NCI-H2196 treated with DMSO at 0.1 percent for 48 hours (cell line): ENCODE measurements around the gene HOGA1.
"Not testable (repeated sequence)": the region's sequence is repeated elsewhere in the genome, so short reads cannot be mapped to it uniquely, and the experiment has no call there.

Source experiments
- DNase-seq: peaks from one replicate; lab custom pipeline; 2025; ENCODE audit not compliant: unreplicated experiment; lab: John Stamatoyannopoulos, UW

HOGA1 gene

DNA sequence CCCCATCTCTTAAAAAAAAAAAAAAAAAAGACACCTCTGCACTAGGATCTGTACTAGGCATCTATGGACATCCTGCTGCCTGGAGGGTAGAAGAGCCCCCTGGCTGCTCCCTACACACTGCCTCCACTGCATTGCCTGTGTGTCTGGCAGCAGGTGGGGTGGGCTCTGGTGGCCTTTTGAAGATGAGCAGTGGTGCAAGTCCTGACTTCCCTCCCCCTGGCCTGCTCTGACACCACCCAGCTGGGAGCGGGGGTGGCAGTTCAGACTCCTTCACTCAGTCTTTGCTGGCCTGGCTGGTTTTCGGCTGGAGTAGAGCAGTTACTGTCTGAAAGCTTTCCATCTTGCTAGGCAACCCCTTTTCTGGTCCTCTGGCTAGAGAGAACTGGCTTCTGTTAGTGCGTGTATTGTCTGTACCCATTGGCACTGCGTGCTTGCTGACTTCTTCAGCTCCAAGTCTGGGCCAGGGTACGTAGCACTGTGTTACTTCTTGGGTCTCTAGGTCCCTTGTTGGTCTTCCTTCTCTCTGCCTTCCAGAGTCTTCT, 23.0 kb downstream of the HOGA1 start:
- no peak for DNase-seq

DNA sequence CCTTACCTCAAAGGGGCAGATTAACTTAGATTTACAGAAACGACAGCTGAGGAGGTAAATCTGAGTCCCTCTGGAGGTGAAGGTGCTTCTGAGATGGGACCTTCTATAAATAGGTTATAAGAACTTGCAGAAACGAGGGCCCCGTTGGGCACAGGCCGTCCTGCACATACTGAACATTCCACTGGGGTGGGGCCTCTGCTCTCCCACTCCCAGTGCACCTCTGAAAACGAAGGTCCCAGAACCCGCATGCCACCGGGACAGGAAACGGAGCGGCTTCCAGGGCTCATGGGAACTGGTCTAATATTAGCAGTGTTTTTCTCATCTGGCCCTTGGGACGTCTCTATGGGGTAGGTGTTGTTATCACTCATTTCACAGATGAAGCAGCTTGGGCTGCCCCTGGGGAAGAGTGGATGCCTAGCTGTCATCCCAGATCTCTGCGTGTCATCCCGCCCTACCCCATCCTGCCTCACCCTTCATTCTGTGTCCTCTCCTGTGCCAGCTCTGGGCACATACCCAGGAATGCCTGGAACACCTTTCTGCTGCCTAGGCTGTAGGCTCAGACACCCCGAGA, 24.9 kb downstream of the HOGA1 start:
- DNase-seq = no peak

DNA sequence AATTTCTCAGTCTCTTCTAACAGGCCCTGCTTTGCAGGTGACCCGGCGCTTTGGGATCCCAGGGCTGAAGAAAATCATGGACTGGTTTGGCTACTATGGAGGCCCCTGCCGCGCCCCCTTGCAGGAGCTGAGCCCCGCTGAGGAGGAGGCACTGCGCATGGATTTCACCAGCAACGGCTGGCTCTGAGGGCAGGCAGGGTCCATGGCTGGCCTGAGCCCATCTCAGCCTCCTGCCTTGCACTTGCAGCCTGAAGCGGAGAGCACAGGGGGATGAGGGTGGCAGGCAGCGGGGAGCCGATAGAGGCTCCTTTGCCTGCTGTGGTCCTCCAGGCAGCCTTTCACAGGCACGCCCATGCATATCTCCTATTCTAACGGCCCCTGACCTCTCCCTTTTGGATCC, 27.3 kb downstream of the HOGA1 start:
- no peak for DNase-seq

DNA sequence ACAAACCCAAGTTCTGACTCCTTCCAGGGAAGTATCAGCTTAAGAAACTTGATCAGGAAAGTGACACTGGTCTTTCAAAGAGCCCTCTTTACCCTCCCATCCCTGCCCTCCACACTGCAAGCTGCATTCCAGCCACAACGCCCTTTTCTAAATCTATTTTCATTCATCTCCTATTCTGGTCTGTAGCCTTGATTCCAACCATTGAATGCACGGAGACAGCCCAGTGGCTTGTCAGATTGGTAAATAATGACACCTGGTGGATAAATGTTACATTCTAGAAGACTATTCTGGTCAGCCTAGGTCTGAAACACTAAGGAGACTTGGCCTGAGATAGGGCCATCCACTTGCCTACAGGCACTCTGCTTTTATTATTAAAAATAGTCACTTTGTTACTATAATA, 28.2 kb downstream of the HOGA1 start:
- no peak for DNase-seq

DNA sequence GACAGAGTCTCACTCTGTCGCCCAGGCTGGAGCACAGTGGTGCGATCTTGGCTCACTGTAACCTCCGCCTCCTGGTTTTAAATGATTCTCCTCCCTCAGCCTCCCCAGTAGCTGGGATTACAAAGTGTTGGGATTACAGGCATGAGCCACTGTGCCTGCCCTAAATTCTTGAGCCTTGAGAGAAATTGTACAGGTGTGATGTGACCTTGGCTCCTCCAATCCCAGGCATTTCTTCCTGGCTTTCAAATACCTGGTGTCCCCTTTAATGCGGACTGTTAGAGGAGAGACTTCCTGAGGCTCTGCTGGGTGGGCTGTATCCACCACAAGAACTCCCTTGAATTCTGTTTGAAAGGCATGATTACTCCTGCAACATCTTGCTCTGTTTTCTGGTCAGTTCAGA, 34.1 kb downstream of the HOGA1 start:
- DNase-seq = no peak

DNA sequence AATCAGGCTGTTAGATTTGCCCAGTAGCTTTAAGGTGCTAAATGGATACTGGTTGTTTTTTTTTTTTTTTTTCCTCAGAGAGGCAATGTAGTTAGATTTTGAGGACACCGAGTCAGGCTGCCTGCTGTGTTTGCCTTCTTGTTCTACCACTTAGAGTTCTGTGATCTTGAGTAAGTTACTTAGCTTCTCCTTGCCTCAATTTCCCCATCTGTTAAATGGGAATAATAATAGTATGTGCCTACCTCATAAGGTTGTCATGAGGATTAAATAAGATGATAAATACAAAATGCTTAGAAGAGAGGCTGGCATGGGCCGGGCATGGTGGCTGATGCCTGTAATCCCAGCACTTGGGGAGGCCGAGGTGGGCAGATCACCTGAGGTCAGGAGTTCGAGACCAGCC, 34.5 kb downstream of the HOGA1 start:
- no peak for DNase-seq

DNA sequence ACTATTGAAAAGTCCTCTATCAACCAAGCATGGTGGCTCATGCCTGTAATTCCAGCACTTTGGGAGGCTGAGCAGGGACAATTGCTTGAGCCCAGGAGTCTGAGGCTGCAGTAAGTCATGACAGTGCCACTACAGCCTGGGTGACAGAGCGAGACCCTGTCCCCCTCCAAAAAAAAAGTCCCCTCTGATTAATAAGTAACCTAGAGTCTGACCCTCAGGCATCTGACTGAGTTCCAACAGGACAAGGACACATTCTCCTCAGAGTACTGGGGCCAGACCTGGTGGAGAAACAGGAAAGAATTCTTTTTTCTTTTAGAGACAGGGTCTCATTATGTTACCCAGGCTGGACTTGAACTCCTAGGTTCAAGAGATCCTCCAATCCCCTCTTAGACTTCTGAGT, 39.1 kb downstream of the HOGA1 start:
- DNase-seq = no peak

DNA sequence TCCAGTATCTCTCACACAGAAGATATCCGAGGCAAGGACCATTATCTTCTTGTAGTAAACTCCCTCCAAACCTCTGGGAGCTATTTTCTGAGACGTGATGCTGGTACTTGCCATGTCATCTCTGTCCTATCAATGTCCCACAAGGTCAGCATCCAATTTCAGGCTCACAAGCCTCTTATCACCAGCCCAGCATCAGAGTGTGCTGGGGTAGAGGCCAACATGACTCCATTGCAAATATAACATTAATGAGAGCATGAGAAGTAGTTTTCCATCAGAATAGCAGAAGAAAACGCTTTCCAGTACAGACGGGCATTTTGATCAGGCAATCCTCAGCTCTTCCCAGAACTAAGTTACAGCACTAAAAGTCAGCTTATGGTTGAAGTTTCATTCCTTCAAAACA, 43.5 kb downstream of the HOGA1 start:
- no peak for DNase-seq

DNA sequence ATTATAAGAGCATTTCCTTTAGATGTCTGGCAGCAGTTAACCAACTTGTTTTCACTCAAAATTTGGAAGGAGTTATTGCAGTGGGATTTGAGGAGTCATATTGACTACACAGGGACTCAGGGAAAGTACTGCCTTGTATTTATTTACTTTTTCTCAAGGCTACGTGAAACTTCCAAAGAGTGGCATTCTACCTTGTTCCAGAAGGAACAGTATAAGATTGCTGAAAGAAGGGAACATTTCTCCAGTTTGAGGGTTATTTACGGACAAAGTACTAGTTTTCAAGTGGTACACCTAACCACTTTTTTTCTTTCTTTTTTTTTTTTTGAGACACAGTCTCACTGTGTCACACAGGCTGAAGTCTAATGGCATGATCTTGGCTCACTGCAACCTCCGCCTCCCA, 44.0 kb downstream of the HOGA1 start:
- DNase-seq = no peak

DNA sequence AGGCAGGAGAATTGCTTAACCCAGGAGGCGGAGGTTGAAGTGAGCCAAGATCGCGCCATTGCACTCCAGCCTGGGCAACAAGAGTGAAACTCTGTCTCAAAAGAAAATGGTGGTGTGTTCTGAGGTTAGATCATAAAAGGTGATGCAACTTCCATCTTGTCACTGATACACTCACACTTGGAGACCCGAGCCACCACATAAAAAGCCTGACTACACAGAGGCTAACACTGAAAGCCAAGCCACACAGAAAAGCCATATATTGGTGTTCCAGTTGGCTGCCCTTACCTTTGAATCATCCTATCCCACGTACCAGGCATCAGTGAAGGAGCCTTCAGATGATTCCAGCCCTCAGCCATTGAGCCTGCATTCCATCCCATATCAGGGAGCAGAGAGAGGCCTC, 45.1 kb downstream of the HOGA1 start:
- no peak for DNase-seq

DNA sequence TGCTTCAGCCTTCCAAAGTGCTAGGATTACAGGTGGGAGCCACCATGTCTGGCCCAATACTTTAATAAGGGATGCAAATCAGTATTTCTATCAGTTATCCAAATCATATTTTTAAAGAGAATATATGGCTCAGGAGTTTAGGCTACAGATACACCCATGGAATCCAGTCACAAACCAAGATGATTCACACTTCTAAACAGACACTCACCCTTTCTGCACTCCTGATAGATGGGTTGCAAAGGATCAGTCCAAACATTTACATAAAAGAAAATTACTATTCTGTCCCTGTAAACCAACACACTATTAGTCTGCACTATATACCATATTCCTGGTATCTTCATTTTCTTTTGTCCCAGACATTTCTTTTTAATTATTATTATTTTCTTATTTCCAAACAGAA, 46.9 kb downstream of the HOGA1 start:
- DNase-seq = no peak

DNA sequence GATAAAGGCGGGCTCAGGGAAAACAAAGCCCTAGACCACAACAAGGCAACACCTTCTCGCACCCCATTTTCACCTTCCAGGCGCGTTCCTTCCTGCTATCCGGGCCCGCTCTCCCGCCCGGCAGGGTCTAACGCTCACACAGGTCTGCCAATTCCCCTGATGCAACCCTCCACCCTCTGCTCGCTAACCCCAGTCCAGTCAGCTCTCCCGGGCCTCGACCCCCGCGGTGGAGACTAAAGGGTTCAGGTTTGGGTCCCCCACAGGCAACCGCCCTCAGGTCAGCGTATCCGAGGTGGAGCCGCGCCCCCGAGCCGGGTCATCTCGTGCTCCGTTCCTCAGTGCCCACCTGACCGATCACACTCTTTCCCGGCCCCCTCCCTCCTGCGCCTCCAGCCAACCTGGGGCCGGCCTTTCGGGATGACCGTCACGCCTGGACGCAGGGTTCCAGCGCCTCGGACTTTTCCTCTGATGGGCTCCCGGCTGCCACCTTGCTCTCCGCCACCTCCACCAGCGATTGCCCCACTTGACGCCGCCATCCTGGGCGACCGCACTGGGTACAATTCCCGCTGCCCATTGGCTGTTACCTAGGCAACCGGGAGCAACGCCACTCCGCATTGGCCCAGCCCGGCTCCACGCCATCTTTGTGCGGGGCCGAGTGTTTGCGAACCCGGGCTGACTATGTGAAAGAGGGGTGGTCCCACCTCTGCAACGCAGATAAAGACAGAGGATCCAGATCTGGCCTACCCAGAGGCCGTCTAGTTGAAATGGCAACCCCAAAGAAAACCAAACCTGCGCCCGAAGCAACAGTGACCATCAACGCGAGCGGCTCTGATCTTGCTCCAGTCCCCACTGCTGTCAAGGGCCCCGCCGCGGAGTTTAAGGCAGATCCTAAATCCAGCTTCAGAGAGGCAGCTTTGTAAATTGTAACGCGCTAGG, 49.0 kb downstream of the HOGA1 start, which contains the start of gene MORN4:
MORN4 (minus strand) TSS at position 552 of the 936 bp plus-strand sequence. CDS start 13,847 bp downstream, outside the sequence.
- DNase-seq = peak; percentile 72

DNA sequence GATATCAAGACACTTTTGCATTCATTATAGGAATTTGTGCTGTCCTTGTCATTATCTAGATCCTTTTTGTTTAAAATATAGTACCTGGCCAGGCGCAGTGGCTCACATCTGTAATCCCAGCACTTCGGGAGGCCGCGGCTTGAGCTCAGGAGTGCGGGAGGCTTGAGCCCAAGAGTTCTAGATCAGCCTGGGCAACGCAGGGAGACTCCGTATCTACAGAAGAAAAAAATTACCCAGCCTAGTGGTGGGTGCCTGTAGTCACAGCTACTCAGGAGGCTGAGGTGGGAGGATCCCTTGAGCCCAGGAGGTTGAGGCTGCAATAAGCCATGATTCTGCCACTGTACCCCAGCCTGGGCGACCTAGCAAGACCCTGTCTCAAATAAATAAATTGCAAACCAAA, 49.7 kb downstream of the HOGA1 start:
- DNase-seq = no peak

DNA sequence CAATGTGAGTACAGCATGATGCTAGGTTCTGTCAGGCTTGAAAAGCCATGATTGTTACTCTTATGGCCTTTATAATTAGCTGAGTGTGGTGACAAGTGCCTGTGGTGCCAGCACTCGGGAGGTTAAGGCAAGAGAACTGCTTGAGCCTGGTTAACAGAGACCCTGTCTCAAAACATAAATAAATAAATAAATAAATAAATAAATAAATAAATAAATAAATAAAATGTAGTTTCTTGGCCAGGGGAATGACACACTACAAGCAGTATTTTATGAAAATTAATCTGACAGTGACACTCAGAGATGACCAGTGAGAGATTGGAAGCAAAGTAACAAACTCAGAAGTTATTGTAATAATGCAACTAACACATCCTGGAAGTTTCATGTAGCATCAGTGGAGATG, 51.4 kb downstream of the HOGA1 start:
- no peak for DNase-seq

DNA sequence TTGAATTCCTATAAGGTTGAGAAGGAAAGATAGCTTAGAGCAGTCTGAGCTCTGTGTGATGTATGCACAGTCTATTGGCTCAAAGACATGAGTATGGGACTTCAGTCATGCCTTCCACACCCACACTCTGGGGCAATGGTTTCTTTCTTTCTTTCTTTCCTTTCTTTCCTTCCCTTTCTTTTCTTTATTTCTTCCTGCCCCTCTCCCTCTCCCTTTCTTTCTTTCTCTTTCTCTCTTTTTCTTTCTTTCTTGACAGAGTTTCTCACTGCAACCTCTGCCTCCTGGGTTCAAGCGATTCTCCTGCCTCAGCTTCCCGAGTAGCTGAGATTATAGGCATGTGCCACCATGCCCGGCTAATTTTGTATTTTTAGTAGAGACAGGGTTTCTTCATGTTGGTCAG, 54.9 kb downstream of the HOGA1 start:
- DNase-seq = not testable (repeated sequence)

DNA sequence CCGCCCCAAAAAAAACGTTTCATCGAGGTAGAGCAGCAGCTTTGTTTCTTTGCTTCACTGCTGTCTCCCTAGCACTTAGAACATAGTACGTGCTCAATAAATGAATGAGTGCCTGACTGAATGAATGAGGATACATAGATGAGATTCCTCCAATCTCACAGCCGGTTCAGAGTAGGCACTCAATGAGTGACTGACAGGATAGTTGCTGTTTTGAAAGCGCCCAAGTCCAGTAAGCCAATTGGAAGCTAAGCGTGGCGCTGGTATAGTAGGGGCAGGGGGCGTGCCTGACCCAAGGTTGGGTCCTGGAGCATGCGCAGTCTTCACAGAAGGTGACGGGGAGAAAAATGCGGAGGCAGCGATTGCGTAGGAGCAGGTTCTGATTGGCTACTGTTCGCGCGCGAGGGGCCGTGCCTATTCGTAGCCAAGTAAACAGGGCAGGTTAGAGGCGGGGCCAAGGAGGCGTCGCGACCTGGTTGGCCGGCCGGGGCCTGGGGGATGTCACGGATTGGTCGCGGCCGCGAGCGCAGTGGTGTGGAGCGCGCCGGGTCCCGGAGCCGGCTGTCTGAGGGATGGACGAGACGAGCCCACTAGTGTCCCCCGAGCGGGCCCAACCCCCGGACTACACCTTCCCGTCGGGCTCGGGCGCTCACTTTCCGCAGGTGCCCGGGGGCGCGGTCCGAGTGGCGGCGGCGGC, 56.1 kb downstream of the HOGA1 start, which contains the start of gene PI4K2A:
PI4K2A (plus strand) TSS at position 498 of the 694 bp plus-strand sequence; CDS start at position 570, 72 bp downstream.
- DNase-seq = peak; percentile 99

DNA sequence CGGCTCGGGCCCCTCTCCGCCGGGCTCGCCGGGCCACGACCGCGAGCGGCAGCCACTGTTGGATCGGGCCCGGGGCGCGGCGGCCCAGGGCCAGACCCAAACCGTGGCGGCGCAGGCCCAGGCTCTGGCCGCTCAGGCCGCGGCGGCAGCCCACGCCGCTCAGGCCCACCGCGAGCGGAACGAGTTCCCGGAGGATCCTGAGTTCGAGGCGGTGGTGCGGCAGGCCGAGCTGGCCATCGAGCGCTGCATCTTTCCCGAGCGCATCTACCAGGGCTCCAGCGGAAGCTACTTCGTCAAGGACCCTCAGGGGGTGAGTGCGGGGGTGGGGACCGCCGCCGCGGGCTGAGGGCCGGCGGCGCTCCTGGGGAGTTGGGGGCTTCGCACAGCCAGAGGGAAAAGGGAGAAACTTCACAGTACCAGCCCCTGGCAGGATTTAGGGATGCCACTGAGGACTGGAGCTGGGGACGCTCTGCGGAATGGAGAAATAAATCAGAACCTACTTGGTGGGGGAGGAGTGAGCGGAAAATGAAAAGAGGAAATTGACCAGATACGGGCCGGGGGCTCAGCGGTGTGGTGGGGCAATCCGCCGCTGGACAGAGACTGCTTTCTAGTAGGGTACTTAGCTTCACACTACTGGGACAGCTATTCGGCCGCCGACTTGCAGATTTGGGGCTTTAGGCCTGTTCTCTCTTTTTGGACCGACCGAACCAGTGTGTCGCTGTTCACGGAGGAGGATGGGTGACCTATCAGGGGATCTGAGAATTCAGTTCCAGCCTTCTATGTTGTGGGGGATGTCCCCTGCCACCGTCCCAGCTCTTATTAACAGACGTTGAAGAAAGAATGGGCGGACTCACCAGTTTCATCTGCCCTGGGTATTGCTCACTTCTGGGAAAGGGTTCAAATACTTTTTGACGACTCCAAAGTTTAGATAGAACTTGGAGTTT, 57.0 kb downstream of the HOGA1 start:
- DNase-seq = no peak

DNA sequence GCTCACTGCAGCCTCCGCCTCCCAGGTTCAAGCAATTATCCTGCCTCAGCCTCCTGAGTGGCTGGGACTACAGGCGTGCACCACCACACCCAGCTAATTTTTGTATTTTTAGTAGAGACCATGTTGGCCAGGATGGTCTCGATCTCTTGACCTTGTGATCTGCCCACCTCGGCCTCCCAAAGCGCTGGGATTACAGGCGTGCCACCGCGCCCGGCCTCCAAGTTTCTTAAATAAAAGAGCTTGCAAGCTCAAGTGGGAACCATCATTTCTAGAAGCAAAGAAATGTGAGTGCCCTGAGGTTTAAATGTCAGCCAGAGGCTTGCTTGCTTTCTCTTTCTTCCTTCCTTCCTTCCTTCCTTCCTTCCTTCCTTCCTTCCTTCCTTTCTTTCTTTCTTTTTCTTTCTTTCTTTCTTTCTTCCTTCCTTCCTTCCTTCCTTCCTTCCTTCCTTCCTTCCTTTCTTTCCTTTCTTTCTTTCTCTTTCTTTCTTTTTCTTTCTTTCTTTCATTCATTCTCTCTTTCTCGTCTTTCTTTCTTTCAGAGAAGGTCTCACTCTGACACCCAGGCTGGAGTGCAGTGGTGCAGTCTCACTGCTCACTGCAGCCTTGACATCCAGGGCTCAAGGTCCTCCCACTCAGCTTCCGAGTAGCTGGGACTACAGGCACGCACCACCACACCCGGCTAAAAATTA, 58.4 kb downstream of the HOGA1 start:
- not testable (repeated sequence) for DNase-seq

DNA sequence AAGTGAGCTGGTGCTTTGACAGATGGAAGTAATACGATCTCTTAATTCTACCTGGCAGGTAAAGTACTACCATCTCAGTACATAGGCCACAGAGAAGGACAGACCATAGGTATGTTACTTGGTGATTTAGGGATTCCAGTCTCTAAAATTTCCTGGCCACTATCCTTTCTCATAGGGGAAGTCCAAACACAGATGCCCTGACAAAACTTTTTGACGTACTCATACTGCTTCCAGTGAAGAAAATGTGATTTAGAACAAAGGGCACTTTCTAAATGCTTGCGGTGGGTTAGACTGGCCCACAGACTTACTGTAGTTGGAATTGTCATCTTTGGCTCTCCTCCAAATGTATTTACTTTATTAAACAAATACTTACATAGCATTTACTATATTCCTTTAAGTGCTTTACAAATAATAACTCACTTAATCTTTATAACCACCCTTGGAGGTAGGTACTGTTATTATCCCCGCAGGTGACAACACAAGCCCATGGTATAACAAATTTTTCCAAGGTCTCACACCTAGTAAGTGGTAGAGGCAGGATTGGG, 59.3 kb downstream of the HOGA1 start:
- no peak for DNase-seq
